ENCODE results near the gene PSG3.
"Not testable (repeated sequence)": the region's sequence is repeated elsewhere in the genome, so short reads cannot be mapped to it uniquely, and the experiment has no call there.

PSG3 gene

DNA sequence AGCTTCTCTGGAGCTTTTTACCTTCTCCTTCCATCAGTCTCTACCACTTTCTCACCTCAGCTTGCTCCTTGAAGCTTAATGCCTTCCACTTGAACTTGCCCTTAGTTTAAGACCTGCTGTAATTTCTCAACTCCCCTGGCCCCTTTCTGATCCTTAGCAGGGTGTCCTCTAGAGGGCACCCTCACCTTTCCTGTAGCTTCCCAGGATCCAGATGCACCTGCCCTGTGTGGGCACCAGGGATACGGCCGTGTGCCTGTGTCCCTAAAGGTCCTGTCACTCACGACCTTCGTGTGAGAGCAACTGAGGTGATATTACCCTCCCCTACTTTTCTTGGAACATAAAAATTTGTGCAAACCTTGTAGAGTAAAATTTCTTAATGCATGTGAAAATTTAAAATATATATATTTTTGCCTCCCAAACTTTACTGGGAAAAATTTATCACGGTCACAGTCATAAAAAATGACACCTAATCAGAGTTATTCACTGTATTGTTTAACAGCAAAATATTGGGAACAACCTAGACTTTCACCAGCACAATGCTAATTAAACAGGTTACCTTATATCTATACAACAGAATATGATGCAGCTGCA lies 46.4 kb downstream of the PSG3 start:
- peak; percentile 14 for DNase-seq (ENCODE audit: extremely low read depth, low read depth)
- TF ChIP-seq, protein P1, sequence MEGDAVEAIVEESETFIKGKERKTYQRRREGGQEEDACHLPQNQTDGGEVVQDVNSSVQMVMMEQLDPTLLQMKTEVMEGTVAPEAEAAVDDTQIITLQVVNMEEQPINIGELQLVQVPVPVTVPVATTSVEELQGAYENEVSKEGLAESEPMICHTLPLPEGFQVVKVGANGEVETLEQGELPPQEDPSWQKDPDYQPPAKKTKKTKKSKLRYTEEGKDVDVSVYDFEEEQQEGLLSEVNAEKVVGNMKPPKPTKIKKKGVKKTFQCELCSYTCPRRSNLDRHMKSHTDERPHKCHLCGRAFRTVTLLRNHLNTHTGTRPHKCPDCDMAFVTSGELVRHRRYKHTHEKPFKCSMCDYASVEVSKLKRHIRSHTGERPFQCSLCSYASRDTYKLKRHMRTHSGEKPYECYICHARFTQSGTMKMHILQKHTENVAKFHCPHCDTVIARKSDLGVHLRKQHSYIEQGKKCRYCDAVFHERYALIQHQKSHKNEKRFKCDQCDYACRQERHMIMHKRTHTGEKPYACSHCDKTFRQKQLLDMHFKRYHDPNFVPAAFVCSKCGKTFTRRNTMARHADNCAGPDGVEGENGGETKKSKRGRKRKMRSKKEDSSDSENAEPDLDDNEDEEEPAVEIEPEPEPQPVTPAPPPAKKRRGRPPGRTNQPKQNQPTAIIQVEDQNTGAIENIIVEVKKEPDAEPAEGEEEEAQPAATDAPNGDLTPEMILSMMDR (IDR thresholded peaks at IDR 0.05; ENCODE audit: low read depth, low read length) = peak; percentile 74

DNA sequence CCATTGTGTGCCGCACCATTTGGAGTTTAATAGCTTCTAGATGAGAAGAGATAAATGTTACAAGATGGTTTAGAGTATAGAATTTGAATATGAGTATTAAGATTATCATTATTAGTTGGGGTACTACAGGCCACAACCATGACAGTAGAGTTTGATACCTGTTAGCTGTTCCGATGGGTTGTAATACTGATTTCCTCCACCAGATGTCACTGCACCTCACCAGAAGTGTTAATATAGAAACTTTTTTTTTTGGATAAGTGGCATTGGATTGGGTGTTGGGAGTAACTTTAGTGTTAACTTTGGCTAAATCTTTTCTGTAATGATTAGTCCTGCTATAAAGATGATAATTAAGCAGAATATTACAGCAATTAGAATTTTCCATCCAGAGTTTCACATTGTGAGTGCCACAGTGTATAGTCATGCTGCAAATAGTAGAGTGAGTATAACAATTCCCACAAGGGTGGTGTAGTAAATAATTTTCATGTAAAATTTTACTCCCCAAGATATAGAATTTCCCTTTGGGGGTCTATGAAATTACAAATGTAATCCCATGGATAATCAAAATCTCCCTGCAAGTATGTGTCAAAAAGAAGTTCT lies 56.3 kb downstream of the PSG3 start:
- DNase-seq (ENCODE audit: extremely low read depth, low read depth) = no peak
- TF ChIP-seq, protein P1 (IDR thresholded peaks at IDR 0.05; ENCODE audit: low read depth, low read length) = peak; percentile 69

DNA sequence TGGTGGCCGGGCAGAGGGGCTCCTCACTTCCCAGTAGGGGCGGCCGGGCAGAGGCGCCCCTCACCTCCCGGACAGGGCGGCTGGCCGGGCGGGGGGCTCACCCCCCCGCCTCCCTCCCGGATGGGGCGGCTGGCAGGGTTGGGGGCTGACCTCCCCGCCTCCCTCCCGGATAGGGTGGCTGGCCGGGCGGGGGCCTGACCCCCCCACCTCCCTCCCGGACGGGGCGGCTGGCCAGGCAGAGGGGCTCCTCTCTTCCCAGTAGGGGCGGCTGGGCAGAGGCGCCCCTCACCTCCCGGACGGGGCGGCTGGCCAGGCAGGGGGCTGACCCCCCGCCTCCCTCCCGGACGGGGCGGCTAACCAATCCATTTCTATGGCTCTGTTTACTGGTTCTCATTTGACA lies 64.0 kb downstream of the PSG3 start:
- not testable (repeated sequence) for DNase-seq (ENCODE audit: extremely low read depth, low read depth)

DNA sequence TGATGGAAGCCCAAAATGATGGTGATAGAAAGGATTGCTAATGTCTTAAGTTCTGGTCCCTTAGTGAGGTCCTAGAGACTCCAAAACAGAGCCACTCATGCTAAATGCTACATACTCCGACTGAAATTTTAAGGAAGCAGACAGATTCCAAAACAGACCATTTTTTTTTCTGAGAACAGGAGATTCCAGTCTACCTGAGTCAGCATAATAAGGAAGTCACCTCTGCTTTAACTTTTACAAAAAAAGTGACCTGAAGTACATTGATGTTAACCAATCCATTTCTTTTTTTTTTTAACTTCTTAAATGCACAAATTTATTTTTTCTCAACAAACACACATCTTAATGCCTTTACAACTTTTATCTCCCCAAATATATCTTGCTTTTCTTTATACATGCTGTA lies 65.7 kb downstream of the PSG3 start:
- DNase-seq (ENCODE audit: extremely low read depth, low read depth) = not testable (repeated sequence)

Measured in AG09319 (cell line).